Left lobe of liver (tissue), 2 donors: ENCODE results near the gene CEACAM1. TPM values are rescaled to one million over a fixed set of nuclear protein-coding genes. Genes with fewer than 3 reads are reported as not detected.
A peak's percentile ranks its signal among the peaks of the same experiment; 100 is the strongest.
"Not testable (repeated sequence)": the region's sequence is repeated elsewhere in the genome, so short reads cannot be mapped to it uniquely, and the experiment has no call there.

ENCODE experiments used
- ATAC-seq: fragments of 200-7000 bp; cut with Tn5 transposase; one replicate; pipeline ENCODE4 v1.9.1; 2020; ENCODE audit warnings: mild to moderate bottlenecking, moderate library complexity
- DNase-seq: peaks from one replicate; pipeline ENCODE4 v3.0.0-alpha.2; 2020; ENCODE audit warnings: low spot score
- total RNA-seq: library from RNA; stranded (reverse); gene quantifications from one replicate; pipeline ENCODE4 v1.2.1, GENCODE V29; 2021
- donor health status: DM: no; HTN: no; CAD: no; lungs with moderate emphysema.
- donor health status: DM: no; HTN: yes; CAD: no.

The CEACAM1 gene
- total RNA-seq, result 27.0 TPM

- ATAC-seq (peak; percentile 92), DNase-seq (peak; percentile 82)
Observed at GRCh38 chr19:42528354-42529247, at the start of gene CEACAM1. TSS of gene CEACAM1 (minus strand) at chr19:42528481. CDS start at chr19:42528374, 107 bp downstream.

DNA sequence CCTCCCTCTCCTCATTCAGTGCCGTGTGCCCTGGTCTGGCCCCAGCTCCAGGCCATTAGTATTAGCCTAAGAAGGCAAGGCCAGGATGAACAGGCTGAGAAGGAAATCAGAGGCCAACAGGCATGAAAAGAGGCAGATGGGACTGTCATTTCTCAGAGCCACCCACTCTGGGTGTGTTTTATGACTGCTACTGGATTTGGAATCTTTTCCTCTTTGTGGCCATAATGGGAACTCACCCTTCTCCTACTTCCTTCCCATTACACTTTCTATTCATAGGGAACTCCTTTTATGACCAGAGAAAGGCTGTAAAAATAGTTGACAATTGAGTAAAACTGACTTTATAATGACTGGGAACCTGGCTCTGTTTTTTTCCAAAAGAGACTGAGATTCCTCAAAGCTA is 48.7 kb upstream of the CEACAM1 start:
- no peak for DNase-seq
- no peak for ATAC-seq

DNA sequence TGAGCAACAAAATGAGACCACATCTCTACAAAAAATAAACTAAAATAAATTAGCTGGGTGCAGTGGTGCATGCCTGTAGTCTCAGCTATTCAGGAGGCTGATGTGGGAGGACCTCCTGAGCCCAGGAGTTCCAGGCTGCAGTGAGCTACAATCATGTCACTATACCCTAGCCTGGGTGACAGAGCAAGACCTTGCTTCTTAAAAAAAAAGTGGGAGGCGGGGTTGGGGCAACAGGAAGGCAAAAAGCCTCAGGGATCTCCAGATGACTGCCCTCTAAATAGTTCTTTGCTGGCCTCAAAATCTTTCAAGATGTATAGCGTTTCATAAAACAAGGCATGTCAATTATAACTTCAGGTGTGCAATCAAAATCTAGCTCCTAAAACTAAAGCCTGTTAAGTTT is 48.0 kb upstream of the CEACAM1 start:
- no peak for DNase-seq
- no peak for ATAC-seq

- DNase-seq, result no peak
- ATAC-seq, result no peak
Observed at GRCh38 chr19:42573642-42574041, 45.4 kb upstream of the CEACAM1 start.

DNA sequence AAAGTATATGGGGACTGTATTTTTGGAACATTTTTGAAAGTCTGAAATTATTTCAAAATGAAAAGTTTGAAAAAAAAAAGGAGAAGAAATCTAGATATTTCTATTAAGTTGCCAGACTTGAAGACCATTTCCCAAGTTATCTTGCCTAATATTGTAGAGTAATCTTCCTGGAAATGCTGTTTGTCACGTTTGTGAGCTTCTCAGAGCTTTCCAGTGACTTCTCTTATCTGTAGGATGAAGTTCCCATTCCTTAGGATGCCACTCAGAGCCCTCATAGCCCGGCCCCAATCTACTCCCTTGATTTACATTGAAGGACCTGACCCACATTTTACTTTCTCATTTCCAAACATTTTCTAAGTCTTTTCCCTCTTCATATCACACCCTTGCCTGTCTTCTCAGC is 42.8 kb upstream of the CEACAM1 start:
- no peak for DNase-seq
- ATAC-seq, result no peak

DNA sequence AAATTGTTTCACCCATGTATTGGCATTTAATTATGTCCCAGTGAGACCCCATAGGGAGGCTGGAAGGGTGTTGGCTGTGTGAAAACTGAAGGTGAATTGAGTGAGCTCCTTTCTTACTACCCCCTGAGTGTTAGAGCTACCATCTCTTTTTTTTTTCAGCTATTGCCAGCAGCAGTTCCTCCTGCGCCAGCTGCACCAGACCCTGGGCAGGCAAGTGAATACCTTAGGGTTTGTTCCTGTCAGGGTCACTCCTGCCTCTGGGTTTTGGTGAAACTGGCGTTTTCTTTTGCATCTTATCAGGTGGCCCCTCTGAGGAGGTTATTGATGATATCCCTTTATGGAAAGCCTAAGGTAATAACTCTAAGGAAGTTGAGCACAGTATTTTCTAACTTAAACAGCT is 40.9 kb upstream of the CEACAM1 start:
- ATAC-seq, result no peak
- no peak for DNase-seq

DNA sequence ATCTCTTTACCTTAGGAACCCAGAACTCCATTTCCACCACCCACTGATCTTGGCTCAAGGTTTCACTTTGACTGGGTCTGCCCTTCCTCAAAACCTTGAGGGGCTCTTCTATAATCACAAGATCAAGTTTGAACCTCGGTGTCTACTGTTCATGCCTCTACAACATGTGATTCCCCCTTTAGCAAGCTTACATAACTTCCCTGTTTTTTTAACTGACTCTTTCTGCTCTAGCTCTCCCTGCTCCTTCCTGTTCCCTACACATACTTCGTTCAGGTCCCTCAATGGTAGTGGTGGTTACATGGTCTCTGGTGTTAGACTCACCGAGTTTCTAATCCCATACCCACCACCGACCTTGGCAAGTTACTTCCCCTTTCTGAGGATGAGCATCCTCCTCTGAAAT is 39.7 kb upstream of the CEACAM1 start:
- no peak for DNase-seq
- no peak for ATAC-seq

- no peak for ATAC-seq
- no peak for DNase-seq
Observed at GRCh38 chr19:42567567-42567966, 39.3 kb upstream of the CEACAM1 start.

GRCh38 chr19:42563352-42564210 is 35.3 kb upstream of the CEACAM1 start:
- ATAC-seq (peak; percentile 92), DNase-seq (no peak)

- peak; percentile 27 for ATAC-seq
Observed at GRCh38 chr19:42561512-42561911, 33.2 kb upstream of the CEACAM1 start.

DNA sequence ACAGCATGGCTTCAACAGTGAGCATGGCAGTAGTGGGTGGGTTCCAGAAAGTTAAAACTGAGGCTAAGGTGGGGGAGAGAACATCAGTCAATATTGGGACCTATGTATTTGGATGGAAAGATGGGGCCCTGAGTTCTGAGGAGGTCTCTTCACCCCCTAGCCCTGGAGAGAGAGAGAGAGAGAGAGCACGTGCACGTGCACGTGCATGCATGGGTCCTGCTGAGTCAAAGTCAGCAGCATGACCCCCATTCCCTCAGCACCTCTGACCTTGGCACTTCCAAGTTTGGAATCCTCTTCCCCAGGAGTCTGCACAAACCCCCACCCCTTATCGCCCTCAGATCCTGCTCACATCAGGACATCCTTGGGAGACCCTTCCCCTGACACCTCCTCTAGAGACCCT is 32.5 kb upstream of the CEACAM1 start:
- no peak for ATAC-seq
- no peak for DNase-seq

More at GRCh38 chr19:42561512-42561911, 33.2 kb upstream of the CEACAM1 start:
- no peak for DNase-seq

DNA sequence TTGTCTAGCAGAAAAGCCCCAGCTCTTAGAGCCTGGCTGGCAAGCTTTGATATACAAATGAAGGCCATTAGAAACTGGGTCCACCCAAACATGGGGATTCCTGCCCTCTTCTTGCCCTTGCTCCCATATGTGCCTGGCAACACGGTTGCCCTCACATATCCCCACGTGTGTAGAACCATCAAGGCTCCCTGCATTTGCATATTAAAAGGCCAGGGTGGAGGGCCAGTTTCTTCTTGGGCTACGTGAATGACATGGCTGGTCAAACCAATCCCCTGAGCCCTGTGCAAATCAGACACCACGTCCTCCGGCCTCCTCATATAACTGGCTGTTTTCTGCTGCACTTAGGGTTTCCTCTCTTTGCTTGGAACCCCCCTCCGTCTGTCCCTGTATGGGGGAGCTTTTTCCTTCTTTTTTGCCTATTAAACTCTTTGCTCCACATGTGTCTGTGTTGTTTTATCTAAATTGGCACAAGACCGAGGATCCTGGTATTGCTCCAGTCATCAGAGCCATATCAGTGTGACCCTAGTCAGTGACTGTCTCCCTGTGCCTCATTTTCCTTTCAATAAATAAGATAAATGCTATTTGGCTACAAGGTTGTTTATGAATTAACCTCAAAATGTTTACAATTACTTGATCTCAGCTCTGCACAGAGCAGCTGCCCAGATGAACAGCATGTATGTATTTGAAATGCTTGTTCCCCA is 30.3 kb upstream of the CEACAM1 start:
- ATAC-seq, result no peak
- no peak for DNase-seq

DNA sequence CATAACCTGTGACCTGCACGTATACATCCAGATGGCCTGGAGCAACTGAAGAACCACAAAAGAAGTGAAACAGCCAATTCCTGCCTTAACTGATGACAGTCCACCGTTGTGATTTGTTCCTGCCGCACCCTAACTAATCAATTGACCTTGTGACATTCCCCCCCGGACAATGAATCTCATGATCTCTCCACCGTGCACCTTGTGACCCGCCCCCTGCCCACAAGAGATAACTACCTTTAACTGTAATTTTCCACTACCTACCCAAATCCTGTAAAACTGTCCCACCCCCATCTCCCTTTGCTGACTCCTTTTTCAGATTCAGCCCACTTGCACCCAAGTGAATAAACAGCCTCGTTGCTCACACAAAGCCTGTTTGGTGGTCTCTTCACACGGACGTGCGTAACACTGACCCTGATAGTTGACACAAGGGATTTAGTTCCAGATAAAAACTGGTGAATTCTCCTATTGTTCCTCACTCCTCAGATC is 29.1 kb upstream of the CEACAM1 start:
- ATAC-seq, DNase-seq: not testable (repeated sequence)

- no peak for ATAC-seq
- DNase-seq, result no peak
Observed at GRCh38 chr19:42555801-42556200, 27.5 kb upstream of the CEACAM1 start.

- peak; percentile 47 for ATAC-seq
- no peak for DNase-seq
Observed at GRCh38 chr19:42555317-42555716, 27.0 kb upstream of the CEACAM1 start.

DNA sequence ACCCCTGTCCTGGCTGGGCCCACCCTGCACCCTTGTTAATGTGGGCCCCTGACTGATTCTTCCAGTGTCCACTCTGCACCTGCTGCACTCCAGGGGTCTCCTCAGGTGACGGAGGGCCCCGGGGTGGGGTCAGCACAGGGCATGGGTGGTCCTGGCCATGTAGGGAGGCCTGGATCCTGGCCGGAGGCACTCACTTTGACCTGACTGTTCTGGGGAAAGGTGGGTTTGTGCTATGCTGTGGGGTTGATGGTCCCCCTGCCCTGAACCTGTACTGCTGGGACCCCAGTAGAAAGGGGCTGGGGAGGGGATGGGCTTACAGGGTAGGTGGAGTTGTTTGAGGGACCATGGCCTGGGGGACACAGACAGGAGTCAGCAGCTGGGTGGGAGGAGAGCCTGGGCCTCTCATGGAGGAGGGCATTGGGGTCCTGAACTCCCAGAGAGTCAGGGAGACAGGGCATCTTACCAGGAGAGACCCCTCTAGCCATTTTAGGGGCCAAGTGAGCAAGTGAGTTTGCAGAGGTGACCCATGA is 25.8 kb upstream of the CEACAM1 start:
- ATAC-seq (no peak), DNase-seq (no peak)

DNA sequence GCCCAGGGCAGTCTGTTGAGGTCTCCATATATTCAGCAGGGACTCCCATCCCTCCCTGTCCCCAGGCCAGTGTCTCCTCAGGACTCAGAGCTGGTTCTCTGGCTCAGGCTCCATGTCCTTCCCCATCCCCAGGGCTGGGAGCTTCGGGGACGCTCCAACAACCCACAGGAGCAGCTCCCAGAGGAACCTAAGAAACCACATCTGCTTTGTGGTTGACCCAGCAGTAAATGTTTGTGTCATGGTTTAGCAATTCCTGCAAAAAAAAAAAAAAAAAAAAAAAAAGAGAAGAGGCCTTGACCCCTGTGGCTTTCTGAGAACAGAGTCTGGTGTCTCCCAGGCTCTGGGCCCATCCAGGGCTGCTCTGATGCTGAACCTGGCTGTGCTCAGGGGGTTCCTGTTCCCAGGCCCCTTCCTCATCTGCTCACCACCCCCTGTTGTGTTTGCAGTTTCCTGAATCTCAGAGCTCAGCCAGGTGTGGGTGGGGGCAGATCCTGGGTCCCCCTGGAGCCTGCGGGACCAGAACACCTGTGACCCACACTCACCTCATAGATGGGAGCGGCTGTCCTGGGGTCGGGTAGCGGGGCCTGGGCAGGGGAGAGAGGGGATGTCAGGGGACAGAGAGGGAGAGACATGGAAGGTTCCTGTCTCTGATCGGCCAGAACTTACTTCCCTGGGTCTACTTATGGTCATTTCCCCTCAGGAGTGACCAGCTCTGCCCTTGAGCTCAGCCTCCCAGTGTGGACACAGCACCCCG is 25.2 kb upstream of the CEACAM1 start:
- ATAC-seq (peak; percentile 34), DNase-seq (no peak)

DNA sequence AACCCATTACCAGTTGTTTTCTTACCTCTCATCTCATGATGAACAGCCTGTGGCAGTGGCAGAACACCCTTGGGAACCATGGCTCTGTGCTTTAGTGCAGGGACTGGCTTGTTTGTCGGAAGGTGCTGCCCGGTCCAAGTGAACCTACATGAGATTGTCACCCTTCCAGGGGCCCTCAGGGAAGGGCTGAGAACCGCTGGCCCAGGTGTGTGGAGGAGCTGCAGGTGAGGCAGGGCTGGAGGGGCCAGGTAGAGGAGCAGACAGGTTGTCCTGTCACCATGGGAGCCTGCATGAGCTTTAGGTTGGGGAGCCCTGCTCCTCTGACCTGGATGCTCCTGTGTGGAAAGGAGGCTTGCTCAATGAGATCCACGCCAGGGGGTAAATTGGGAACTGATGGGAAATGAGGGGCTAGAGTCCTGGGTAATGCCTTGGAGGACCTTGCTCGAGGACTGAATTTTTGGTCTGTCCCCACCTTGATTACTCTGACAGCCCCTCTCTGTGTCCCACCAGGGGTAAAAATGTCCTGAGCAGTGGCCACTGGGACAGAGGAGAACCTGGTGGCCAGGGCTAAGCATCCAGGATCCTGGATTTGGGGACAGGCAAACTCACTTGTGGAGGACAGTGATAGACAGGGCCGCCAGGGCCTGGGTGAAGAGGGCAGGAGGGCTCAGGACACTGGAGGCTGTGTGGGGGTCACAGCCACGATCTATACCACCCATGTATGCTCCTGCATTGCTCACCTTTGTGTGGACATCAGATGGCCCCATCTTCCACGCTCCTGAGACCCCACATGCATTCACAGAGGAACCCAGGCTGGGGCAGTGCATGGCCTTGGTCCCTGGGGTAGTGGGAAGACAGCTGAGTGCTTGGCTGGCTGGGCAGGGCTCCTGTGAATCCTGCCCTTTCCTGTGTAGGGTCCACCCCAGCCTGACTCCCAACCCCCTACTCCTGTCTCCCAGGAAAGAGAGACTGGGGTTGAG is 24.1 kb upstream of the CEACAM1 start:
- ATAC-seq (no peak), DNase-seq (no peak)

DNA sequence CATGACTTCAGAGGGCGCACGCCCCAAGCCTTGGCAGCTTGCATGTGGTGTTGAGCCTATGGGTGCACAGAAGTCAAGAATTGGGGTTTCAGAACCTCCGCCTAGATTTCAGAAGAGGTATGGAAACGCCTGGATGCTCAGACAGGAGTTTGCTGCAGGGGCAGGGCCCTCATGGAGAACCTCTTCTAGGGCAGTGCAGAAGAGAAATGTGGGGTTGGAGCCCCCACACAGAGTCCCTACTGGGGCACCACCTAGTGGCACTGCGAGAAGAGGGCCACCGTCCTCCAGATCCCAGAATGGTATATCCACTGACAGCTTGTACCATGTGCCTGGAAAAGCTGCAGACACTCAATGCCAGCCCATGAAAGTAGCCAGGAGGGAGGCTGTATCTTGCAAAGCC is 22.2 kb upstream of the CEACAM1 start:
- not testable (repeated sequence) for ATAC-seq

More for the DNA sequence above, 22.2 kb upstream of the CEACAM1 start:
- not testable (repeated sequence) for DNase-seq
